A673 (cell line): Measurements from ENCODE around the gene RGS7. TPM values are rescaled to one million over a fixed set of nuclear protein-coding genes. Genes with fewer than 3 reads are reported as not detected.

ENCODE experiments used
- BruUV-seq: library from RNA; stranded (reverse); fragments of 400-500 nt; replicated peaks from 2 replicates; lab custom pipeline; 2021; lab: Mats Ljungman, UMichigan
- CTCF ChIA-PET: fragments of 300-600 bp; sonication (Branson Sonifier 250); formaldehyde crosslinking; loops from one replicate; lab custom pipeline; 2022; ENCODE audit warnings: antibody characterized with exemption; lab: Charles Lee
- POLR2A ChIA-PET: fragments of 300-600 bp; sonication (Branson Sonifier 250); formaldehyde crosslinking; loops from one replicate; lab custom pipeline; 2022; ENCODE audit warnings: antibody characterized with exemption; ENCODE audit not compliant: low non-redundant PET; lab: Charles Lee
- DNase-seq: peaks from one replicate; pipeline ENCODE4 v3.0.0-alpha.2; 2015; ENCODE audit warnings: low spot score
- H3K27ac ChIP-seq: fragments of 200-600 bp; sonication (generic); 2 replicates; pipeline ENCODE4 v1.5.1; 2016; ENCODE audit warnings: mixed run types, low read depth, mild to moderate bottlenecking, mixed read lengths, antibody characterized with exemption, low read length; ENCODE audit not compliant: poor library complexity, severe bottlenecking
- H3K27me3 ChIP-seq: fragments of 200-600 bp; sonication (generic); replicated peaks from 2 replicates; pipeline ENCODE4 v1.6.1; 2017; ENCODE audit warnings: mixed run types, low read depth, mild to moderate bottlenecking, mixed read lengths, antibody characterized with exemption, low read length; ENCODE audit not compliant: insufficient read depth, poor library complexity
- H3K36me3 ChIP-seq: fragments of 200-600 bp; sonication (generic); 2 replicates; pipeline ENCODE4 v1.6.1; 2016; ENCODE audit warnings: mixed run types, mild to moderate bottlenecking, mixed read lengths, antibody characterized with exemption, low read length; ENCODE audit not compliant: insufficient read depth, poor library complexity, severe bottlenecking
- H3K4me1 ChIP-seq: fragments of 200-600 bp; sonication (generic); 2 replicates; pipeline ENCODE4 v1.6.1; 2017; ENCODE audit warnings: mixed run types, mild to moderate bottlenecking, mixed read lengths, antibody characterized with exemption, low read length; ENCODE audit not compliant: insufficient read depth, poor library complexity, severe bottlenecking
- H3K4me3 ChIP-seq: fragments of 200-600 bp; sonication (generic); 2 replicates; pipeline ENCODE4 v1.5.1; 2016; ENCODE audit warnings: low read depth, mixed run types, mild to moderate bottlenecking, mixed read lengths, low read length; ENCODE audit not compliant: poor library complexity, severe bottlenecking
- H3K9me3 ChIP-seq: fragments of 200-600 bp; sonication (generic); 2 replicates; pipeline ENCODE4 v1.6.1; 2016; ENCODE audit warnings: mixed run types, low read depth, mild to moderate bottlenecking, mixed read lengths, antibody characterized with exemption, low read length; ENCODE audit not compliant: poor library complexity, severe bottlenecking
- EZH2 ChIP-seq: fragments of 200-600 bp; sonication (generic); IDR thresholded peaks from 2 replicates; pipeline ENCODE4 v1.6.1; 2017; ENCODE audit warnings: borderline replicate concordance, low read depth, mild to moderate bottlenecking, mixed read lengths, antibody characterized with exemption, low read length; ENCODE audit not compliant: poor library complexity, severe bottlenecking
- intact Hi-C: fragments of 100-400 bp; cut with micrococcal nuclease; formaldehyde crosslinking; loops from one replicate; pipeline ENCODE4 v1.10.0; 2022; ENCODE audit not compliant: unreplicated experiment
- total RNA-seq: library from RNA; stranded (reverse); gene quantifications from 2 replicates; pipeline ENCODE4 v1.2.3, GENCODE V29; 2021
- TF ChIP-seq, protein P1 (sequence below): fragments of 300-800, 200-600 bp; sonication (generic); conservative IDR thresholded peaks from 2 replicates; pipeline ENCODE4 v1.5.1; 2017; ENCODE audit warnings: low read depth, mild to moderate bottlenecking, antibody characterized with exemption, low read length, moderate library complexity, mixed read lengths

The RGS7 gene
- total RNA-seq, 1 experiment from 2014 or later, result not detected

DNA sequence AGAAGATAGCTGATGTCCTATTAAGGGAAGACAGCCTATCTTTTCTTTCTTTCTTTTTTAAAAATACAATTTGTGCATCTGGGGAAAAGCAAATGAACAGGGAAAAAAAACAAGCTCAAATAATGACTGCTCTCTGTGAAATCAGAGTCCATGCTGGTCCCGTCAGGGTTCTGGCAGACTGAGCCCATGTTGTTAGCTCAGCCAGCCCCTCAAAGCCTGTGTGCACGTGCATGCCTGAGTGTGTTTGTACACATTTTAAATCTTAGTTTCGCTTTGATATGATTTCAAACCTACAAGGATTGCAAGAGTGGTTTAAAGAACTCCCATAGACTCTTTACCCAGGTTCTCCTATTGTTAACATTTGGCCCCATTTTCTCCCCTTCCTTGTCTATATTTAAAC, 513.2 kb downstream of the RGS7 start:
- no peaks in the 10 kb centered on the region for H3K9me3 ChIP-seq
- no peaks in the 10 kb centered on the region for H3K36me3 ChIP-seq
- ChIA-PET POLR2A (no interaction called here), CTCF (no interaction called here)
- intact Hi-C loops, result no loop called here
- H3K27me3 ChIP-seq, result no peaks in the 10 kb centered on the region
- no TSS peak for BruUV-seq
- H3K27ac ChIP-seq, result no peak overlapping the region
- DNase-seq, result no peak
- TF ChIP-seq EZH2, result no peak
- TF ChIP-seq, protein P1, sequence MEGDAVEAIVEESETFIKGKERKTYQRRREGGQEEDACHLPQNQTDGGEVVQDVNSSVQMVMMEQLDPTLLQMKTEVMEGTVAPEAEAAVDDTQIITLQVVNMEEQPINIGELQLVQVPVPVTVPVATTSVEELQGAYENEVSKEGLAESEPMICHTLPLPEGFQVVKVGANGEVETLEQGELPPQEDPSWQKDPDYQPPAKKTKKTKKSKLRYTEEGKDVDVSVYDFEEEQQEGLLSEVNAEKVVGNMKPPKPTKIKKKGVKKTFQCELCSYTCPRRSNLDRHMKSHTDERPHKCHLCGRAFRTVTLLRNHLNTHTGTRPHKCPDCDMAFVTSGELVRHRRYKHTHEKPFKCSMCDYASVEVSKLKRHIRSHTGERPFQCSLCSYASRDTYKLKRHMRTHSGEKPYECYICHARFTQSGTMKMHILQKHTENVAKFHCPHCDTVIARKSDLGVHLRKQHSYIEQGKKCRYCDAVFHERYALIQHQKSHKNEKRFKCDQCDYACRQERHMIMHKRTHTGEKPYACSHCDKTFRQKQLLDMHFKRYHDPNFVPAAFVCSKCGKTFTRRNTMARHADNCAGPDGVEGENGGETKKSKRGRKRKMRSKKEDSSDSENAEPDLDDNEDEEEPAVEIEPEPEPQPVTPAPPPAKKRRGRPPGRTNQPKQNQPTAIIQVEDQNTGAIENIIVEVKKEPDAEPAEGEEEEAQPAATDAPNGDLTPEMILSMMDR, result no peak
- H3K4me3 ChIP-seq, result no peak overlapping the region
- no peaks in the 10 kb centered on the region for H3K4me1 ChIP-seq

DNA sequence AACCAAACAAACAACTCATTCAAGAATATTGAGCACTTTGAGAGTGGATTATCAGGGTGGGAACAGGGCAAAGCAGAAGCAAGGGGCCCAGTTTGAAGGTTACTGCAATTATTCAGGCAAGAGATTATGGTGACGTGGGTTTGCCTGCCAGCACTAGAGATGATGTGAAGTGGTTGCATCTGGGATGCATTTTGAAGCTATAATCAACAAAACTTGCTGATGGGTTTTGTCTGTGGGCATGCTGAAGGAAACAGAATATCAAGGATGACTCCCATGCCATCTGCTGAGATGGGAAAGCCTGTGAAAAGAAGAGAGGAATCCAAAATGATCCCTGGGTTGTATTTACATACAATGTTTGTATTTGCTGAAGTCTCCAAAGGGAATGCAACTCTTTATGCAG, 520.7 kb downstream of the RGS7 start:
- ChIA-PET CTCF (no interaction called here), POLR2A (no interaction called here)
- Histone ChIP-seq H3K4me3 (no peak overlapping the region), H3K36me3 (no peaks in the 10 kb centered on the region), H3K27me3 (no peaks in the 10 kb centered on the region), H3K9me3 (no peaks in the 10 kb centered on the region), H3K27ac (no peak overlapping the region), H3K4me1 (no peaks in the 10 kb centered on the region)
- DNase-seq, result no peak
- TF ChIP-seq EZH2, result no peak
- TF ChIP-seq, protein P1, result no peak
- intact Hi-C loops, result no loop called here
- no TSS peak for BruUV-seq

DNA sequence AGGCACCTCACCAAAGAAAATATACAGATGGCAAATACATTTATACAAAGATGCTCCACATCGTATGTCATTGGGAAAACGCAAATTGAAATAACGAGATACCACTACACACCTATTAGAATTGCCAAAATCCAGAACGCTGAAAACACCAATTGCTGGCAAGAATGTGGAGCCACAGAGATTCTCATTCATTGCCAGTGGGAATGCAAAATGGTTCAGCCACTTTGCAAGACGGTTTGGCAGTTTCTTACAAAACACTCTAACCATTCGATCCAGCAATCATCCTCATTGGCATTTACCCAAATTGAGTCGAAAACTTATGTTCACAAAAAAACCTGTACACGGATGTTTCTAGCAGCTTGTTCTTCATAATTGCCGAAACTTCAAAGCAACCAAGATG, 521.7 kb downstream of the RGS7 start:
- no peak for TF ChIP-seq EZH2
- TF ChIP-seq, protein P1, result no peak
- POLR2A ChIA-PET, result no interaction called here
- Histone ChIP-seq H3K36me3 (no peaks in the 10 kb centered on the region), H3K27ac (no peak overlapping the region), H3K4me3 (no peak overlapping the region), H3K9me3 (no peaks in the 10 kb centered on the region), H3K27me3 (no peaks in the 10 kb centered on the region), H3K4me1 (no peaks in the 10 kb centered on the region)
- intact Hi-C loops, result no loop called here
- CTCF ChIA-PET, result no interaction called here
- DNase-seq, result no peak
- no TSS peak for BruUV-seq
